ENCODE data around the gene BCL11B. TPM values are rescaled to one million over a fixed set of nuclear protein-coding genes. Genes with fewer than 3 reads are reported as not detected.
A peak's percentile ranks its signal among the peaks of the same experiment; 100 is the strongest.

The BCL11B gene
- total RNA-seq, 1 experiment from 2014 or later = 80.6 TPM

DNA sequence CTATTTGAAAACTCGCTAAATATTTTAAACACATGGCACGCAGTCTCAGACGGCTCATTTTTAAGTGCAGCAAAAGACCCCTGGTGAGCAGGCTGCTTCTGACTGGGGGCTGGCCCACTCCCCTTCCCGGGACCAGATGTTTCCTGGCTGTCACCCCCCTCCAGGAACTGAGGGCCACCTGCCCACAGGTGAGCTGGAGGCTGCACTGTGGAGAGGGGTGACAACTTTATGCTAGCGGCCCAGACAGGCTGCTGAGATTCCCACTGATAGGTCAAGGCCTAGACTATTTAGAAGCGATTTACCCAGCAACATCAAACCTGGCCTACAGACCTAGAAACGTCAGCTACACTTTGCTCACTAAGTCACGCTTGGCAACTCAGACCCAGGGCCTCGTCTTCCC, 92.1 kb downstream of the BCL11B start:
- no peak overlapping the region for H3K4me3 ChIP-seq (ENCODE audit: low read depth, low read length, poor library complexity, severe bottlenecking)
- no peaks in the 10 kb centered on the region for H3K27me3 ChIP-seq (replicated peaks; ENCODE audit: insufficient read depth, low read depth, low read length, poor library complexity)
- no peak for DNase-seq (ENCODE audit: low spot score)
- peak overlapping the region; percentile 31 for H3K27ac ChIP-seq (ENCODE audit: low read depth, low read length, poor library complexity, severe bottlenecking)
- no peaks in the 10 kb centered on the region for H3K9me3 ChIP-seq (ENCODE audit: low read depth, low read length, poor library complexity, severe bottlenecking)
- TF ChIP-seq, protein P1, sequence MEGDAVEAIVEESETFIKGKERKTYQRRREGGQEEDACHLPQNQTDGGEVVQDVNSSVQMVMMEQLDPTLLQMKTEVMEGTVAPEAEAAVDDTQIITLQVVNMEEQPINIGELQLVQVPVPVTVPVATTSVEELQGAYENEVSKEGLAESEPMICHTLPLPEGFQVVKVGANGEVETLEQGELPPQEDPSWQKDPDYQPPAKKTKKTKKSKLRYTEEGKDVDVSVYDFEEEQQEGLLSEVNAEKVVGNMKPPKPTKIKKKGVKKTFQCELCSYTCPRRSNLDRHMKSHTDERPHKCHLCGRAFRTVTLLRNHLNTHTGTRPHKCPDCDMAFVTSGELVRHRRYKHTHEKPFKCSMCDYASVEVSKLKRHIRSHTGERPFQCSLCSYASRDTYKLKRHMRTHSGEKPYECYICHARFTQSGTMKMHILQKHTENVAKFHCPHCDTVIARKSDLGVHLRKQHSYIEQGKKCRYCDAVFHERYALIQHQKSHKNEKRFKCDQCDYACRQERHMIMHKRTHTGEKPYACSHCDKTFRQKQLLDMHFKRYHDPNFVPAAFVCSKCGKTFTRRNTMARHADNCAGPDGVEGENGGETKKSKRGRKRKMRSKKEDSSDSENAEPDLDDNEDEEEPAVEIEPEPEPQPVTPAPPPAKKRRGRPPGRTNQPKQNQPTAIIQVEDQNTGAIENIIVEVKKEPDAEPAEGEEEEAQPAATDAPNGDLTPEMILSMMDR (conservative IDR thresholded peaks at IDR 0.05; ENCODE audit: low read depth, low read length) = no peak
- TF ChIP-seq EZH2 (IDR thresholded peaks at IDR 0.05; ENCODE audit: borderline replicate concordance, low read depth, low read length, poor library complexity, severe bottlenecking) = no peak
- H3K4me1 ChIP-seq (ENCODE audit: insufficient read depth, low read length, poor library complexity, severe bottlenecking) = peaks cover 27% of the 10 kb centered on the region
- intact Hi-C loops (cut with micrococcal nuclease; ENCODE audit: unreplicated experiment) = no loop called here
- H3K36me3 ChIP-seq (ENCODE audit: insufficient read depth, low read length, poor library complexity, severe bottlenecking) = peaks cover 43% of the 10 kb centered on the region
- no TSS peak for BruUV-seq (replicated peaks)
- POLR2A ChIA-PET (ENCODE audit: low non-redundant PET) = no interaction called here
- CTCF ChIA-PET = no interaction called here

DNA sequence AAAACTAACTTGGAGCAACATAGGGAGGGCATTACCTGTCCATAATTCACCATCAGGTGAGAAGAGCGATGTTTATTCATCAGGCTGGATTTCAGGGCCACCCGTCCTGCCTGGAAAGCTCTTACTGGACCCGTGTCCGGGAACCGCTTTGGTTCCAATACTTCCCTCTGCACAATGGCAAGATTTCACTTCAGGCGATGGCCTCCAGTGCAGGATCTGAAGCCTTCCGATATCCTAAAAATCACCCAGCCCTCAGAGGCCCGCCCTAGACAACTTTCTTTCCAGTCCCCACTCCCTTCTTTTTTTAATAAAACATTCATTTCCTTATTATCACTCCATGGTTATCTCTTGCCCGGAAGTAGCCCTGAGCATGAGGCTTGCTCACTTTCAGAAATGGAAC, 92.5 kb downstream of the BCL11B start:
- TF ChIP-seq, protein P1 (conservative IDR thresholded peaks at IDR 0.05; ENCODE audit: low read depth, low read length) = no peak
- no peak for TF ChIP-seq EZH2 (IDR thresholded peaks at IDR 0.05; ENCODE audit: borderline replicate concordance, low read depth, low read length, poor library complexity, severe bottlenecking)
- peak overlapping the region; percentile 31 for H3K27ac ChIP-seq (ENCODE audit: low read depth, low read length, poor library complexity, severe bottlenecking)
- H3K36me3 ChIP-seq (ENCODE audit: insufficient read depth, low read length, poor library complexity, severe bottlenecking) = peaks cover 43% of the 10 kb centered on the region
- CTCF ChIA-PET = no interaction called here
- H3K4me1 ChIP-seq (ENCODE audit: insufficient read depth, low read length, poor library complexity, severe bottlenecking) = peaks cover 27% of the 10 kb centered on the region
- no peak for DNase-seq (ENCODE audit: low spot score)
- H3K27me3 ChIP-seq (replicated peaks; ENCODE audit: insufficient read depth, low read depth, low read length, poor library complexity) = no peaks in the 10 kb centered on the region
- POLR2A ChIA-PET (ENCODE audit: low non-redundant PET) = no interaction called here
- intact Hi-C loops (cut with micrococcal nuclease; ENCODE audit: unreplicated experiment) = no loop called here
- H3K9me3 ChIP-seq (ENCODE audit: low read depth, low read length, poor library complexity, severe bottlenecking) = no peaks in the 10 kb centered on the region
- no TSS peak for BruUV-seq (replicated peaks)
- H3K4me3 ChIP-seq (ENCODE audit: low read depth, low read length, poor library complexity, severe bottlenecking) = no peak overlapping the region

DNA sequence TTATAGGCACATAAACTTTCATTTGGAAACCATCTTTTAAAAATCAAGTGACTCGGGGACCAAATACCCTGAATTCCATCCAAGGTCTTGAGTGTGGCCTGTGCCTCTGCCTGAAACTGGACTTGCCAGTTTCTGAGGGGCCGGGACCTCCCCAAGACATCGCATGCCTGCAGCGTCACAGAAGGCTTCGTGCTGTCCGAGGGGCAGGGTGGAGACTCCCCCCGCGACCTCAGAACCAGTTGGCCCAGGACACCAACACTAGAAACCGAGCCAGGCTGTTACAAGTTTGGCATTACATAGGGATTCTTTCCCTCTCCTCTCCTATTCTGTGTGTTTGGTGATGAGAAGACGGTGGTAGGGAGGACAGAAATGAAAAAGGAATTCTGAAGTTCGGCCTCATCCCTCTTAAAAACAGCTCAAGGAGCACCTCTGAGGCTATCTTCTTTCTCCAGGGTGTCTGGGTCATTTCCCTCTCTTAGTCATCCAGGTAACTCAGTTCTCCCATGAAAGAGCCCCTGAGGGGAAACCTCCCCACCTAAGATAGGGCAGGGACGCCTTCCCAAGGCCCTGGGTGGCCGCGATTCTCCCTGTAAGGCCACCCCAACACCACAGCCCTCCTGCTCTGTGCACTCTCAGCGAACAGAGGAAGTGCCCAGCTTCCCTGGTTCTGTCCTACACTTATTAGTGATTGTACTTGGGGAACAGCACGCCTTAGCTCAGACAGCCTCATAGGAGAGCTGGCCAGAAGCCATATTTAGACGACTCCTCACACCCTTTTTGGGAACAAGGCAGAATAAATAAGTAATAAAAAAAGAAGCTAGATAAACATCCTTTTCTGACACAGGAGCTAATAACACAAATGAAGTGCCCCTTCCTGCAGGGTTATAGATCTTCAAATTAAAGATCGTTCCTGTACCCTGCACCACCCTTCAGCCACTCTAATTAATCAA, 93.8 kb downstream of the BCL11B start:
- TF ChIP-seq, protein P1 (conservative IDR thresholded peaks at IDR 0.05; ENCODE audit: low read depth, low read length) = no peak
- TF ChIP-seq EZH2 (IDR thresholded peaks at IDR 0.05; ENCODE audit: borderline replicate concordance, low read depth, low read length, poor library complexity, severe bottlenecking) = no peak
- H3K4me3 ChIP-seq (ENCODE audit: low read depth, low read length, poor library complexity, severe bottlenecking) = no peak overlapping the region
- no peaks in the 10 kb centered on the region for H3K27me3 ChIP-seq (replicated peaks; ENCODE audit: insufficient read depth, low read depth, low read length, poor library complexity)
- no peaks in the 10 kb centered on the region for H3K9me3 ChIP-seq (ENCODE audit: low read depth, low read length, poor library complexity, severe bottlenecking)
- intact Hi-C loops (cut with micrococcal nuclease; ENCODE audit: unreplicated experiment) = no loop called here
- CTCF ChIA-PET = no interaction called here
- peaks cover 49% of the 10 kb centered on the region for H3K36me3 ChIP-seq (ENCODE audit: insufficient read depth, low read length, poor library complexity, severe bottlenecking)
- H3K4me1 ChIP-seq (ENCODE audit: insufficient read depth, low read length, poor library complexity, severe bottlenecking) = peaks cover 27% of the 10 kb centered on the region
- no TSS peak for BruUV-seq (replicated peaks)
- POLR2A ChIA-PET (ENCODE audit: low non-redundant PET) = no interaction called here
- no peak for DNase-seq (ENCODE audit: low spot score)
- peak overlapping the region; percentile 64 for H3K27ac ChIP-seq (ENCODE audit: low read depth, low read length, poor library complexity, severe bottlenecking)

All from A673 (cell line).